Activated T-helper 1 cell treated with anti-CD3 and anti-CD28 coated beads, Interleukin-12 subunit alpha, Interleukin-12 subunit beta, Interleukin-2, Interleukin-4 antibody, amounts not matched to agents 30 ng/mL and 10 ng/mL and 1 ng/mL, durations not matched to agents 14 hours and 24 hours and 36 hours (primary cell): Measurements from ENCODE around the gene TMEM271. TPM values are rescaled to one million over a fixed set of nuclear protein-coding genes. Genes with fewer than 3 reads are reported as not detected.
A peak's percentile ranks its signal among the peaks of the same experiment; 100 is the strongest.

Experiments used
- DNase-seq: peaks from one replicate; pipeline ENCODE4 v3.0.0; 2021; ENCODE audit warnings: low spot score
- H3K27ac Mint-ChIP-seq: one replicate; pipeline ENCODE4 v1.8.0; 2021; ENCODE audit warnings: mild to moderate bottlenecking, mixed read lengths
- H3K27me3 Mint-ChIP-seq: one replicate; pipeline ENCODE4 v1.8.0; 2022; ENCODE audit warnings: mild to moderate bottlenecking, moderate library complexity, mixed read lengths; ENCODE audit not compliant: insufficient read depth
- H3K36me3 Mint-ChIP-seq: one replicate; pipeline ENCODE4 v1.8.0; 2021; ENCODE audit warnings: low read depth, mixed read lengths
- H3K4me1 Mint-ChIP-seq: one replicate; pipeline ENCODE4 v1.8.0; 2021; ENCODE audit warnings: low read depth, mixed read lengths
- H3K4me3 Mint-ChIP-seq: one replicate; pipeline ENCODE4 v1.8.0; 2021; ENCODE audit warnings: mild to moderate bottlenecking, moderate library complexity, mixed read lengths
- H3K9me3 Mint-ChIP-seq: one replicate; pipeline ENCODE4 v1.8.0; 2021; ENCODE audit warnings: mixed read lengths
- intact Hi-C: fragments of 100-400 bp; cut with micrococcal nuclease; formaldehyde crosslinking; loops from one replicate; pipeline ENCODE4 v1.15.1; 2024
- total RNA-seq: library from RNA; stranded (reverse); gene quantifications from 2 replicates; pipeline ENCODE4 v1.2.3, GENCODE V29; 2022

Gene TMEM271
- total RNA-seq, 1 donor from 2014 or later = not detected

DNA sequence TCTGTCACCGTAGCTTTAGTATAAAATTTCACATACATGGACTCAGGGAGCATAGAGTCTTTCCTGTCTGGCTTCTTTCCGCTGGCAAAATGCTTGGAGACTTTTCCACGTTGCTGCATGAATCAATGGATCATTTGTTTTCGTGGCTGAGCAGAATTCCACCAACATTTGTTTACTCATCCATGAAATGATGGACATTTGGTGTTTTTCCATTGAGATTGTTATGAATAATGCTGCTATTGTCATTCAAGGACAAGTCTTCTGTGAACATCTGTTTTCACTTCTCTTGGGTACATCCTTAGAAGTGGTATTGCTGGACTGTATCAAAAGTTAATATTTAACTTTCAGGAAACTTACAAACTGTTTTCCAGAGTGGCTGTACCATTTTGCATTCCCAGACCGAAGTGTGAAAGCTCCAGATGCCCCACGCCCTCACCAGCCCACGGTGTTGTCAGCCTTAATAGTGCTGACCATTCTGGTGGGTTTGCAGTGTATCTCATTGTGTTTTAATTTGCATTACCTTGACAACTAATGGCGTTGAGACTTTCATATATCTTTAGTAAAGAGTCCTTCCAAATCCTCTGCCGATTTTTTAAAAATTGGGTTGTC, 5.8 kb upstream of the TMEM271 start:
- Mint-ChIP-seq H3K9me3 (peaks cover 25% of the 10 kb centered on the region), H3K4me1 (peaks cover 4% of the 10 kb centered on the region), H3K36me3 (peaks cover 1% of the 10 kb centered on the region), H3K27me3 (peaks cover 30% of the 10 kb centered on the region), H3K4me3 (no peak overlapping the region), H3K27ac (no peak overlapping the region)
- intact Hi-C loops = no loop called here
- DNase-seq = no peak

DNA sequence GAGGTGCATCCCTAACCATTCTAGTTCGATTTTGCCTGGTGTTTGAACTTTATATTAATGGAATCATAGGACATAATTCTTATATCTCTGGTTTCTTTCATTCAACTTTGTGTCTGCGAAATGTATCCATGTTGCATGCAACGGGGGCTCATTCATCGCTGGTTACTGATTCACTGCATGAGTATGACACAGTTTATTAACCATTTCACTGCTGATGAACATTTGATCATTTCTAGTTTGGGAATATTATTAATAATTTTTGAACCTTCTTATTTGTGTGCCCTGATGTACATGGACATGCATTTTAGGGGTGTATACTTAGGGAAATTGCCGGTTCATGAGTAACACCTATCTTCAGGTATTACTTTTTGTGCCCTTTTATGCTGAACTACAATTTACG, 5.1 kb upstream of the TMEM271 start:
- DNase-seq = no peak
- Mint-ChIP-seq H3K4me3 (no peak overlapping the region), H3K4me1 (peaks cover 4% of the 10 kb centered on the region), H3K36me3 (peaks cover 1% of the 10 kb centered on the region), H3K27ac (no peak overlapping the region), H3K27me3 (peaks cover 30% of the 10 kb centered on the region), H3K9me3 (peaks cover 22% of the 10 kb centered on the region)
- intact Hi-C loops = no loop called here

DNA sequence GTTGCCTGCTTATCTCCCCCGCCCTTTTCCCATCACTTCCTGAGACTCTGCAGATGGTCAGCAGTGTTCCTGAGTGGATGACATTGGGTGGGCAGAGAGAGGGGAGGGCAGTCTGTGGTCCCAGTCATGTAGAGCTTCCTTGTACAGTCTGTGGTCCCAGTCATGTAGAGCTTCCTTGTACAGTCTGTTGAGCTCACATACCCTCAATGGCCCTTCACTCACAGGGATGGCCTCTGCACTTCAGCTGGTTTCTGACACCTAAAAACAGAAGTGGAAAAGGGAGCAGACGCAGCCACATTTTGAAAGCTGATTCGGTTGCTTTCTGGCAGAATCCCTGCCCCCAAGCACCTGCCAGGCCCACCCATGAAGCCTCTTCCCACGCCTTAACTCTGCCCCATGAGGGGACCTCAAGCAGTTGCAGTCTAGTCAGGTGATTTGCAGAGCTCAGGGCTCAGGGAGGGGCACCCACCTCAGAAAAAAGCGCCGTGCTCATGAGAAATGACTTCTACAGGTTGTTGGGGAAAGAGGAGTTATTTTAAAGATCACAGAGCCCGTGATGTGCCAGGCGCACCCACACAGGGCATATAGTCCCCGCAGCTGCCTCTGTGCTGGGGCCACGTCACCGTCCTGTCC, 3.6 kb upstream of the TMEM271 start:
- H3K27ac Mint-ChIP-seq = no peak overlapping the region
- H3K4me3 Mint-ChIP-seq = no peak overlapping the region
- H3K36me3 Mint-ChIP-seq = peaks cover 1% of the 10 kb centered on the region
- peaks cover 17% of the 10 kb centered on the region for H3K9me3 Mint-ChIP-seq
- intact Hi-C loops = loop anchor here (5.0 kb wide), 1 partner anchor 828 kb away; the partner anchor contains the start of gene NKX1-1
- peaks cover 30% of the 10 kb centered on the region for H3K27me3 Mint-ChIP-seq
- DNase-seq = no peak
- peaks cover 4% of the 10 kb centered on the region for H3K4me1 Mint-ChIP-seq

DNA sequence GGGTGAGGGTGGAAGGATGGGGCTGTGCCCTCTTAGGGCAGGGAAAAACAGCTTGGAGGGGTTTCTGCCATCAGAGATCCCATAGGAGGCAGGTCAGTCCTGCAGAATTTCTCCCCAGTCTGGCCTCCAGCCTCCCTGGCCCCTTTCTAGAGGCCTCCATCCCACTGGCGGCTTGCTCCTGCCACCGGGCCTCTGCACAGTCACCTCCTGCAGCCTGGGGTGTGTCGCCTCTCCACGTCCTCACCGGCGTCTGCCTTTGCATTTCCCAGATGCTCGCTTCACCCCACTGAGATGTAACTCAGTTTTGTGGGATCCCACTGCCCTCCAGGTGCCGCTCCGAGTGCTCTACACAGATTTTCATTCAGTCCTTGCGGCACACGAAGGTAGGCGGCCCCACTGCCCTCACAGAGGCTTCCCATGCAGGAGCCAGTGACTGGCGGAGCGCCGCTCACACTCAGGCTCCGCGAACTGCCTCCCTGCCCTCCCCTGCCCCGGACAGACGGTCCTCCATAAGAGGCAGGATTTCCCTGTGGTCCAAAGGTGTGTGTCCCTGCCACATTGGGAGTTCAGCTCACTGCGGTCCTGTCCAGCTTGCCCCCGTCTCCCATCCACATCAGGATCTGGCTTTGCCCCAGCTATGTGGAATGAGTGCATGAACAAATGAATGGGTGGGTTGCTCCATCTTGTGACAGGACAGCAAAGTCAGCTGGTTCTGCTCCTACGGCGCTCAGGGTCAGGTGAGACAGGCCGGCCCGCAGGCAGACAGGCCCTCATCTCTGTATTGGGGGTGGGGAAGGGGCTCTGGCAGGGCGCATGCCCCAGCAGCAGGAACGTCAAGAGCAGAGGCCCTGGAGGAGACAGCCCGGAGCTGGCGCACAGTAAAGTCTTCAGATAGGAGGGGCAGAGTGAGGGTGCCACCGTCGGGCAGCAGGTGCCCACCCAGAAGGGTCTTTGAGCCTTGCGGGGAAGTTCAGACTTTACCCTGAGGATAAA, 2.7 kb upstream of the TMEM271 start:
- Mint-ChIP-seq H3K36me3 (peaks cover 1% of the 10 kb centered on the region), H3K4me3 (no peak overlapping the region), H3K9me3 (peaks cover 16% of the 10 kb centered on the region), H3K27ac (no peak overlapping the region), H3K27me3 (peaks cover 37% of the 10 kb centered on the region), H3K4me1 (peaks cover 4% of the 10 kb centered on the region)
- intact Hi-C loops = loop anchor here (5.0 kb wide), 1 partner anchor 829 kb away; the partner anchor contains the start of gene NKX1-1
- no peak for DNase-seq

DNA sequence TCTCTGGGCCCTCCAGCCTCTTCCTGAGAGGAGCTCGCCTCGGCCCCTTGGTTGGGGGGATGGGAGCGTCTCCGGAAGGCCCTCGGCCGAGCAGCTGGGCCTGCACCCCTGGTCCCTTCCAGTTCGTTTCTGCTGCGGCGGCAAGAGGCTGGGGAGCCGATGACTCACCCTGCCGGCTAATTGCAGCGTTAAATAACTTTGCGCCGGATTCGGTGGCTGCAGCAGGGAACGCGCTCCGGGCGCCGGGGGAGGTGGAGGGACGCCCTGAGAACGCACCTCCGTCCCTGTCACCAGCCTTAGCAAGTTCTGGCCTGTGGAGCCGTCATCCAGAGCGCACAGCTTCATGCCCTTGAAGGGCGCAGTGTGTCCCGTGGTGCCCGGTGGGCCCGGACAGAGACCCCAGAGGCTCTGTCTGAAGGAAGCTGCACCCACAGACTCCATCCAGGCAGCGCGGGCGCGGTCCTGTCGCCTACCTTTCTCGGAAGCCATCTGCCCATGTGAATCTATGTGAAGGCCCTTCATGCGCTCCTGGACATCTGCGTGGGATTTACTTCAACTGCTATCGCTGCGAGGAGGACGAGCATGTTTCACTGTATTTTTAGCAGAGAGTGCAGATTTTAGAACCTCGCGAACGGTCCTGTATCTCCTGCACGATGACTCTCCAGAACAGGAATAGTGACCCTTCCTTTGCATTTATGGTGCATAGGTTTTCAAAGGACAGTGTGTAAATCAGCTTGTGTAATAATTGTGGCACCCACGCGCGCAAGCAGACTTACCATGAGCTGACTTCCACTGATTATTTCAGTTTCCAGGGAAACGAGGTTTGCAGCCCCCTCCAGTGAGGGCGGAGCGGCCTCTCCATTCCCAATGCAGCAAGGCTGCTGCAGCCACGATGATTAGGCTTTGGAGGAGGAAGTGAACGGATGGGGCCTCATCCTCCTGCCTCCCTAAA, 1.7 kb upstream of the TMEM271 start:
- intact Hi-C loops = loop anchor here (5.0 kb wide), 1 partner anchor 830 kb away; the partner anchor contains the start of gene NKX1-1
- H3K36me3 Mint-ChIP-seq = peaks cover 1% of the 10 kb centered on the region
- H3K4me1 Mint-ChIP-seq = peaks cover 4% of the 10 kb centered on the region
- peaks cover 41% of the 10 kb centered on the region for H3K27me3 Mint-ChIP-seq
- H3K27ac Mint-ChIP-seq = no peak overlapping the region
- H3K9me3 Mint-ChIP-seq = peaks cover 19% of the 10 kb centered on the region
- no peak for DNase-seq
- H3K4me3 Mint-ChIP-seq = no peak overlapping the region

DNA sequence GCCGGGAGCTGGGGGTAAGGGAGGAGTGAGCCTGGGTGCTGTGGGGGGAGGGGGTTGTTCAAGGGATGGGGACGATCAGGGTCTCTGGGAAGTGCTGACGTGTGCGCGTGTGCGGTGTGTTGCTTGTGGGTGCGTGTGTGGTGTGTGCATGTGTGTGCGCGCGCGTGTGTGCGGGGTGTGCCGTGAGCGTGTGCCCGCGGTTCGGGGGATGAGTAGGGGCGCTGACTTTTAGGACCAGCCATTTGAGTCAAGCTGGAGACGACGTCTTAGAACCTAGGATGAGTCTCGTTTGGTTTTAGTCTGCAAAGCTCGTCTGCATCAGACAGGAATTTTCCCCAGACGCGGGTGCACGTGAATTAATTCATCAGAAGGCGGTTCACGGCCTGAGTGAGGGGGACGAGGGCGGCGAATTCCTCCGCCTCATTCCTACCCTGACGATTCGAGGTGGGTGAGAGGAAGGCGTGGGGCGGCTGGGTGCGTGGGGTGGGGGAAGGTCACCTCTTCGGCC, 950 bp upstream of the TMEM271 start:
- Mint-ChIP-seq H3K4me1 (peaks cover 4% of the 10 kb centered on the region), H3K4me3 (peak overlapping the region; percentile 19), H3K27me3 (peaks cover 42% of the 10 kb centered on the region), H3K27ac (peak overlapping the region; percentile 58), H3K36me3 (peaks cover 1% of the 10 kb centered on the region), H3K9me3 (peaks cover 22% of the 10 kb centered on the region)
- intact Hi-C loops = loop anchor here (5.0 kb wide), 1 partner anchor 830 kb away; the partner anchor contains the start of gene NKX1-1
- no peak for DNase-seq

DNA sequence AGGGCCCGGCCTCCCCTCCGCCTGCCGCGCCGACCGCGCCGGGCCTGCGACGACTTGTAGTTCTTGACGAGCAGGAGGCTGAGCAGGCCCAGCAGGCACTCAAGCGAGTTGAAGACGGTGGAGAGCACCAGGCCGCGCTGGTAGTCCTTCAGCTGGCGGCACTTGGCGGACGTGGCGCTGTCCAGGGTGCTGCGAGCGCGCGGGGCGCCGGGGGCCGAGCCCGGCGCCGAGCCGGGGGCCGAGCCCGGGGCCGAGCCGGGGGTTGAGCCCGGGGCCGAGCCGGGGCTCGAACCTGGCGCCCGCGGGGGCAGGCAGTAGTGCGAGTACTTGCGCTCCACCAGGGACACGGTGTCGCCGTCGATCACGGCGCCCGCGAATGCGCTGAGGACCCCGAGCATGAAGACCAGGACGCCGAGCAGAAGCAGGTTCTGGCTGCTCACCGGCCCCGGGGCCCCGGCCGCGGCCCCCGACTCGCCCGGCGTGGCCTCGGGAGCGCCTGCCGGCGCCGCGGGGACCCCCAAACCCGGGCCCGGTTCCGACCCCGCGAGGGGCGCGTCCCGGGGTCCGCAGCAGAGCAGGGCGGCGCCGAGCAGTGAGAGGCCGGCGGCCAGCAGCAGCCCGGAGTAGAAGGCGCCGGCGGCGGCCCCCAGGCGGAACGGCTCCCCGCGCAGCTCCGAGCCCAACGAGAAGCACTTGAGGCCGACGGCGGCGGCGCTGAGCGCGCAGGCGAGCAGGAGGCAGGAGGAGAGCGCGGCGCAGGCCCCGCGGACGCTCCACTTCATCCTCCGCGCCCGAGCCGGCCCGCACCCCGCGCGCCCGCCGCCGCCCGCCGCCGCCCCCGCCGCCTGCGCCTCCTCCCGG, 584 bp downstream of the TMEM271 start:
- intact Hi-C loops = loop anchor here (5.0 kb wide), 1 partner anchor 832 kb away; the partner anchor contains the start of gene NKX1-1
- peaks cover 12% of the 10 kb centered on the region for H3K9me3 Mint-ChIP-seq
- no peak overlapping the region for H3K27ac Mint-ChIP-seq
- DNase-seq = no peak
- no peak overlapping the region for H3K4me3 Mint-ChIP-seq
- peaks cover 41% of the 10 kb centered on the region for H3K27me3 Mint-ChIP-seq
- H3K4me1 Mint-ChIP-seq = peaks cover 4% of the 10 kb centered on the region
- H3K36me3 Mint-ChIP-seq = no peaks in the 10 kb centered on the region

DNA sequence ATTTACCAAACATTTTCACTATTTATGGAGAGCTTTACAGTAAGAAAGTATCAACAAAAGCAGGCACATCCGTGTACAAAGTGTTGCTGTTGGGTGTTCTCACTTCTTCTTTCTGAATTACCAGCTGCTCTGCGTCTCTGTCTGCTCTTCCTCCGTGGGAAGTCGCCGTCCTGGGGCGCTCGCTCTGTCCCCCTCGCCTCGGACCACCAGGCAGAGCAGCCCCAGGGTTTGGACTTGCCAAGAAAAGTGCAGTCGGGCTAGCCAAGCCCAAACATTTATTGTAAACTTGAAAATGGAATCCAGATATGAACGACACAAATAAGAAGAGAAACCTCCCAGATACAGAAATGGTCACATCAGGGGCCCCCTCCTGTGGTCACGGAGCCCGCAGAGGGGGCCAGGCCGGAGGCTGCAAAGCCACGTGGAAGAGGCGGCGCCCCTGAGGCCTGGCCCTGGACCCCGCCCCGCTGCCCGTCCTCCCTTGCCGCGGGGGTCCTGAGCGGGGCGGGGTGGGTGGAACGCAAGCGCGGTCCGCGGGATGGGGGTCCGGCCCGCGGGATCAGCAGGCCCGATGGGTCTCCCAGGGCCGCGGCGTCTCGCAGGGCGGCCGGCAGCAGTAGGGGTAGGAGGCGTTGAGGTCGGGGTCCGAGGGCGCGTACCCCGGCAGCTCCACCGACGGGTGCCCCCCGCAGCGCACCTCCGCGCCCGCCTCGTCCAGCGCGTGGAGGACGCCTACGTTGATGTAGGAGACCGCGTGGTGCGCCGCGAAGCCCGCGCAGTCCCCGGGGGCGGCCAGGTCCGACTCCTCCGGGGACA, 1.5 kb downstream of the TMEM271 start:
- intact Hi-C loops = loop anchor here (5.0 kb wide), 1 partner anchor 833 kb away; the partner anchor contains the start of gene NKX1-1
- H3K27me3 Mint-ChIP-seq = peaks cover 35% of the 10 kb centered on the region

DNA sequence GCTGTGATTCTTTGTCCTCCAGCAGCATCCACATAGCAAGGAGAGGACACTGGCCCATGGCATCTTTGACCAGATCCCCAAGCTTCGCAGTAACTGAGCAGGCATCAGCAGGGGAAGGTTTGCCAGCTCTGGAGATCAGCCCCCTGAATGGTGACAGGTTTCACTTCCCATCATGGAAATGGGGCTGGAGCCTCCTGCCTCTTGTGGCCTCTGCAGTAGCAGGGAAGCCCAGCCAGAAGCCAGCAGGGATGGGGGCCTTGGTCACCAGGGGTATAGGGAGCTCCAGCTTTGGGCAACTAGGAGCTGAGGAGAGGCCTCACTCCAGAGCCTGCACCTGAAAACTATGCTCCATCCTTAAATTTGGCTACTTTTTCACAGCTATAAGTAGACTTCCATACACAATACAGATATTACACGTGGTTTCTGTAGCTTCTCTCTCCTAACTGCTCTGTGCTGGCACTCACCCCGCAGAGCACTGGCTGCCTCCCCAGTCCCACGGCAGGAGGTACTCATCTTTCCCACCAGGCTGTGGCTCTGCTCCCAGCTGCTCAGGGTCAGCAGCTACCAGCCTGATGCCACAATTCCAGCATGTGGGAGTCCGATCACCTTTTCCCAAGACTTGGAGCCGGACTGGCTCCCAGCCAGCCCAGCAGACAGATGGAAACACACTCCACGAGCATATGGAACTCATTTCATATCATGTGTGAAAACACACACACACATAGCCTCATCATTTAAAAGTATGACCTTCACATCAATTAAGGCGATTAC, 2.8 kb downstream of the TMEM271 start:
- Mint-ChIP-seq H3K9me3 (peaks cover 12% of the 10 kb centered on the region), H3K27me3 (peaks cover 28% of the 10 kb centered on the region), H3K36me3 (no peaks in the 10 kb centered on the region), H3K27ac (no peak overlapping the region), H3K4me3 (no peak overlapping the region), H3K4me1 (peaks cover 4% of the 10 kb centered on the region)
- intact Hi-C loops = no loop called here
- no peak for DNase-seq

More for the DNA sequence above, 1.5 kb downstream of the TMEM271 start:
- Mint-ChIP-seq H3K9me3 (peaks cover 12% of the 10 kb centered on the region), H3K27ac (no peak overlapping the region), H3K4me1 (peaks cover 4% of the 10 kb centered on the region), H3K4me3 (no peak overlapping the region), H3K36me3 (no peaks in the 10 kb centered on the region)
- DNase-seq = no peak

DNA sequence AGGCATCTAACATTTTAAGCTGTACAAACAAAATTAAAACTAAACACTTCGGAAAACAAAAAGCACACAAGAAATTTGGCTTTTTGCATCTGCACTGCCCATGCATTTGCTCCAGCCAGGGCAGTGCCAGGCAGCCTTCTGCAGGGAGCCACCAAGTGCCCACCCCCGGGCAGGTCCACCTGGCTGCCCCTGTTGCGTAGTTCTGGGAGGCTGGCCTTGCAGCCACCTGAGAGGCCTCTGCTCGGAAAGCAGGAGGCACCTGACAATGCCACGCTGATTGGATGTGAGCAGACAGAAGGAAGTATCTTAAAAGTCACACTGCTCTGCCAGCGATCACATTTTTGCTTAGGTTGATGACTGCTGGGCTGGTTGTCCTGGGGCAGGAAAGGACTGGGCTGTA, 3.5 kb downstream of the TMEM271 start:
- intact Hi-C loops = no loop called here
- H3K4me1 Mint-ChIP-seq = peaks cover 4% of the 10 kb centered on the region
- no peak overlapping the region for H3K27ac Mint-ChIP-seq
- peaks cover 12% of the 10 kb centered on the region for H3K9me3 Mint-ChIP-seq
- H3K36me3 Mint-ChIP-seq = no peaks in the 10 kb centered on the region
- H3K27me3 Mint-ChIP-seq = peaks cover 22% of the 10 kb centered on the region
- no peak overlapping the region for H3K4me3 Mint-ChIP-seq
- no peak for DNase-seq
